ENCODE results near the gene SCRN3.
A peak's percentile ranks its signal among the peaks of the same experiment; 100 is the strongest.
"Not testable (repeated sequence)": the region's sequence is repeated elsewhere in the genome, so short reads cannot be mapped to it uniquely, and the experiment has no call there.

The SCRN3 gene, protein sequence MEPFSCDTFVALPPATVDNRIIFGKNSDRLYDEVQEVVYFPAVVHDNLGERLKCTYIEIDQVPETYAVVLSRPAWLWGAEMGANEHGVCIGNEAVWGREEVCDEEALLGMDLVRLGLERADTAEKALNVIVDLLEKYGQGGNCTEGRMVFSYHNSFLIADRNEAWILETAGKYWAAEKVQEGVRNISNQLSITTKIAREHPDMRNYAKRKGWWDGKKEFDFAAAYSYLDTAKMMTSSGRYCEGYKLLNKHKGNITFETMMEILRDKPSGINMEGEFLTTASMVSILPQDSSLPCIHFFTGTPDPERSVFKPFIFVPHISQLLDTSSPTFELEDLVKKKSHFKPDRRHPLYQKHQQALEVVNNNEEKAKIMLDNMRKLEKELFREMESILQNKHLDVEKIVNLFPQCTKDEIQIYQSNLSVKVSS

DNA sequence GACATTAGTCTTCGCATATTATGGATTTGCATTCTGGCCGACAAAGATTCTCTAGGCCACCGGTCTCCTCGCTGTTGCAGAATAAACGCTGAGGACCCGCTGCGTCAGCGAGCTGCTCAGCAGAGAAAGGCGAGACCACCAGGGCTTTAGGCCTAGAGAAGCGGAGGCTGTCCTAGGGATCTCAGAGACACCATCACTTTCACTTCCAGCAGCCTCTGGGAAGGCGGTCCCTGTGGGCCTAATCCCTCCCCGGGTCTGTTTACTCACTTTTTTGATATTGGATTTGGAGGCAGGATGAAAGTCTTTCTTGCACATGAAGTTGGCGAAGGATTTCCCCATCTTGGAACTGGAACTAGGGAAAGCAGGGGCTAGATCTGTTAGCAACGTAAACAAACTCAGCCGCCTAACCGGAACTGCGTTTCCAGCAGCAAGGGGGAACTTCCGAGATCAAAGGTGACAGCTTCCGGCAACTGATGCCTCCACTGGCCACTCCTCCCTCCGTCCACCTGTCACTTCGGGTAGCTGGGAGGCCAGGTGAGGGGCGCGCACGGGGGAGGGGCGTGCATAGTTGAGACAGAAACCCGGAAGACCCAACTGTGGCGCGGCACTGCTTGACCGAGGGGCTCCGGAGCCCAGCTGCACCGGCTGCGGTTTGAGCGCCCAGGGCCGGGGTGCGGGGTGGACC is at the start of gene SCRN3:
TSS of gene SCRN3 (plus strand) at position 447 of the 685 bp plus-strand sequence. CDS start 2,554 bp downstream, outside the sequence.
- DNase-seq = peak; percentile 91
- Mint-ChIP-seq H3K27ac (peak within 1 kb of the TSS; percentile 96), H3K4me3 (peak within 1 kb of the TSS; percentile 97), H3K9me3 (no peaks in the 10 kb centered on the region), H3K4me1 (peaks cover 33% of the 10 kb centered on the region), H3K36me3 (peaks cover 25% of the 10 kb centered on the region), H3K27me3 (no peaks in the 10 kb centered on the region)
- CTCF ChIA-PET = interaction anchor here (0.6 kb wide), 1 partner anchor 354 kb away, joined by 4 read pairs; no protein-coding TSS in a partner anchor

DNA sequence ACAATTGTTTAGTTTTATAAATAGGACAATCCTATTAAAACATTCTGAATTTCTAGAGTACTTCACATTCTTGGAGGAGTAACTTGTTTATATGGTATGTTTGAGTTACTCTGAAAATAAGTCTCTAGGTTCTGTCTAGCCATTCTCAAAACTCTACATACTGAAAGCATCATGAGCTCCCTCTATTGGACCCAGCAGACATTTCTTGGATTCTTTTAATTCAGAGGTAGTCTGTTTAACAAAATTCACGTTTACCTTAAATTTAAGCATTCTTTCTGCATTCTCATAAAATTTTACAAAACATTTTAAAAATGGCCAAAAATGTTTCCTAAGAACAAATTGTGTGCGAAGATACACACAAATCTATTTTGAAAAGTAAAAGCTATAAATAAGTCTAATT is 45.5 kb upstream of the SCRN3 start:
- H3K4me1 Mint-ChIP-seq = peaks cover 2% of the 10 kb centered on the region
- DNase-seq = no peak
- H3K27me3 Mint-ChIP-seq = peaks cover 3% of the 10 kb centered on the region
- H3K9me3 Mint-ChIP-seq = no peaks in the 10 kb centered on the region
- H3K4me3 Mint-ChIP-seq = no peak overlapping the region
- CTCF ChIA-PET = interaction anchor here (0.7 to 2.0 kb wide), 3 partner anchors 9 to 197 kb away, joined by 4 to 5 read pairs (median 4); no protein-coding TSS in a partner anchor
- H3K27ac Mint-ChIP-seq = no peak overlapping the region
- H3K36me3 Mint-ChIP-seq = peaks cover 19% of the 10 kb centered on the region

DNA sequence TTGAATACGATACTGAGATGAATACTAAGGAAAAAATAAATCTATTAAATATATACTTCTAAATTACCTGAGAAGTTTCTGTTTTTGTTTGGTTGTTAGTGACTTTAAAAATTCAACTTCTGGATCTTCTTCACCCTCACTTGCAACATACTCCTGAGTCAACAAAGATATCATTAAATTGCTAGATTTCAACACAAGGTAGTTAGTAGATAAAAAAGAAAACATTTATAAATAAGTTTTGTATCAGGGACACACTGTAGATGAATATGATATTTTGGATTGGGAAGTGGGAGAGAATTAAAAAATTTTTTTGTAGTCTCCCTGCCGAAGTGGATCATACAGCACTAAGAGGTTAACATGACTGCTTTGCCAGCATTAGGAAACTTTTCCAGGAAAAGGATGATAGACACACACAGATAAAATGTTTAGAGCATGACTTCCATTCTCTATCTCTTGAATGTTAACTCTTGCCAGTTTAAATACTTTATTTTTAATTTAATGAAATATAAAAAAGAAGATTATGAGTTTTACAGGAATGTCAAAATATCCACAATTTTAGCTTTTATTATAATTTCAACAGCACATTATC is 44.8 kb upstream of the SCRN3 start:
- Mint-ChIP-seq H3K27me3 (no peaks in the 10 kb centered on the region), H3K9me3 (no peaks in the 10 kb centered on the region), H3K4me1 (no peaks in the 10 kb centered on the region), H3K4me3 (no peak overlapping the region), H3K36me3 (peaks cover 20% of the 10 kb centered on the region), H3K27ac (no peak overlapping the region)
- DNase-seq = no peak
- CTCF ChIA-PET = interaction anchor here (1.0 to 2.0 kb wide), 2 partner anchors 9 to 196 kb away, joined by 4 to 5 read pairs; no protein-coding TSS in a partner anchor

DNA sequence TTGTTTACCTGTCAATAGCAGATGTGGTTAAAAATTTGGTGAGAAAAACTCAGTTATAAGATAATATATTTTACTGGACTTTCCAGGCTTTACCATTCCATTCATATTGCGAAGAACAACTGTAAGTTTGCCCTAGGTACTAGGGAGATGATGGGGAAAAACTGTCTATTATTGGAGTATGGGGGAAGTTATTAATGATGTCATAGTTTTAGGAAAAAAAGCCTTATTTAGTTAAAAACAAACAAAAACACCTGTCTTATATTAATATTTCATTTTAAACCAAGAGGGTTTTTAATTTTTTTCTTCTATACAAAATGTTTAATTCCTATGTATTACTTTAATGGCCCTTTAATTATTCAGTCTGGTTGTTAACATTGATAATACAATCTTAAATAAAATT is 42.5 kb upstream of the SCRN3 start:
- CTCF ChIA-PET = no interaction called here
- H3K4me1 Mint-ChIP-seq = no peaks in the 10 kb centered on the region
- no peak overlapping the region for H3K27ac Mint-ChIP-seq
- peaks cover 15% of the 10 kb centered on the region for H3K36me3 Mint-ChIP-seq
- no peak overlapping the region for H3K4me3 Mint-ChIP-seq
- no peaks in the 10 kb centered on the region for H3K9me3 Mint-ChIP-seq
- DNase-seq = no peak
- no peaks in the 10 kb centered on the region for H3K27me3 Mint-ChIP-seq

DNA sequence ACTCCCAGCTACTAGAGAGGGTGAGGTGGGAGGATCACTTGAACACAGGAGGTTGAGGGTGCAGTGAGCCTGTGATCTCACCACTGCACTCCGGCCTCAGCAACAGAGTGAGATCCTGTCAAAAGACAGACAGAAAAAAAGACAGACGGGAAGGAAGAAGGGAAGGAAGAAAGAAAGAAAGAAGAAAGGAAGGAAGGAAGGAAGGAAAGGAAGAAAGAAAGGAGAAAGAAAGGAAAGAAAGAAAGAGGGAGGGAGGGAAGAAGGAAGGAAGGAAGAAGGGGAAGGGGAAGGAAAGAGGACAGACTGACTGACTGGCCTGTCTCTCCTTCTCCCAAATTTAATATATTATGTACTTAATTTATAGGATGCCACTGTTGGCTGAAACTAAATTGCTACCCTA is 39.2 kb upstream of the SCRN3 start:
- no peaks in the 10 kb centered on the region for H3K27me3 Mint-ChIP-seq
- no peak overlapping the region for H3K4me3 Mint-ChIP-seq
- CTCF ChIA-PET = no interaction called here
- H3K36me3 Mint-ChIP-seq = peaks cover 18% of the 10 kb centered on the region
- H3K4me1 Mint-ChIP-seq = no peaks in the 10 kb centered on the region
- H3K27ac Mint-ChIP-seq = no peak overlapping the region
- no peak for DNase-seq
- no peaks in the 10 kb centered on the region for H3K9me3 Mint-ChIP-seq

DNA sequence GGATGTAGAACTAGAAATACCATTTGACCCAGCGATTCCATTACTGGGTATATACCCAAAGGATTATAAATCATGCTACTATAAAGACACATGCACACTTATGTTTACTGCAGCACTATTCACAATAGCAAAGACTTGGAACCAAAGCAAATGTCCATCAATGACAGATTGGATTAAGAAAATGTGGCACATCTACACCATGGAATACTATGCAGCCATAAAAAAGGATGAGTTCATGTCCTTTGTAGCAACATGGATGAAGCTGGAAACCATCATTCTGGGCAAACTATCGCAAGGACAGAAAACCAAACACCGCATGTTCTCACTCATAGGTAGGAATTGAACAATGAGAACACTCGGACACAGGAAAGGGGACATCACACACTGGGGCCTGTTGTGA is 35.9 kb upstream of the SCRN3 start:
- H3K27ac Mint-ChIP-seq, DNase-seq, H3K27me3 Mint-ChIP-seq, H3K4me1 Mint-ChIP-seq, CTCF ChIA-PET, H3K4me3 Mint-ChIP-seq: not testable (repeated sequence)
- Mint-ChIP-seq H3K36me3 (peaks cover 38% of the 10 kb centered on the region), H3K9me3 (peaks cover 15% of the 10 kb centered on the region)

DNA sequence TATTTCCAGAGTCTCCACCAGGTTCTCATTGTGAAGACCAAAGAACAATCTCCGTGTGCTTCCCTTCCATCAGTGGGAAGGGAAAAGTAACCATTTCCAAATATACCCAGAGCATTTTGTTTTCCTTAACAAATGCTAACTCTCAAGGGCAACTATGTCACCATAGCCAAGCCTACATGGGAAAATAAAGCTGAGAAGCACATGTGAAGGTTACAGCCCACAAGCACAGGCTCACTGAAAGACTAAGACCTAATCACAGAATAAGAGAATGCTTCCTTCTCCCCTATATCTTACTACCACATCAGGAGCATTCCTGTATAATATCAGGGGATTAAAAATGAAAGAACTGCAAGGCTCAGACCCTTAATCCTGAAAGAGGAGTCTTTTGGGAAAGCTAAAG is 32.6 kb upstream of the SCRN3 start:
- CTCF ChIA-PET = no interaction called here
- H3K27me3 Mint-ChIP-seq = no peaks in the 10 kb centered on the region
- H3K9me3 Mint-ChIP-seq = peaks cover 25% of the 10 kb centered on the region
- no peak overlapping the region for H3K4me3 Mint-ChIP-seq
- no peak overlapping the region for H3K27ac Mint-ChIP-seq
- peaks cover 58% of the 10 kb centered on the region for H3K36me3 Mint-ChIP-seq
- DNase-seq = no peak
- H3K4me1 Mint-ChIP-seq = no peaks in the 10 kb centered on the region

DNA sequence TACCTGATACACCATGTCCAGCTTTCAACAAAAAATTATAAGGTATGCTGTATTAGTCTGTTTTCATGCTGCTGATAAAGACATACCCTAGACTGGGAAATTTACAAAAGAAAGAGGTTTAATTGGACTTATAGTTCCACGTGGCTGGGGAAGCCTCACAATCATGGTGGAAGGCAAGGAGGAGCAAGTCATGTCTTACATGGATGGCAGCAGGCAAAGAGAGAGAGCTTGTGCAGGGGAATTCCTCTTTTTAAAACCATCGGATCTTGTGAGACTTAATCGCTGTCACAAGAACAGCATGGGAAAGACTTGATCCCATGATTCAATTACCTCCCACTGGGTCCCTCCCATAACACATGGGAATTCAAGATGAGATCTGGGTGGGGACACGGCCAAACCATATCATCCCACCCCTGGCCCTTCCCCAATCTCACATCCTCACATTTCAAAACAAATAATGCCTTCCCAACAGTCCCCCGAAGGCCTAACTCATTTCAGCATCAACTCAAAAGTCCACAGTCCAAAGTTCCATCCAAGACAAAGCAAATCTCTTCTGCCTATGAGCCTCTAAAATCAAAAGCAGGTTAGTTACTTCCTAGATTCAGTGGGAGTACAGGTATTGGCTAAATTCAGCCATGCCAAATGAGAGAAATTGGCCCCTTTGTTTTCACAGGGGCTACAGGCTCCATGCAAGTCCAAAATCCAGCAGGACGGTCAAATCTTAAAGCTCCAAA is 31.9 kb upstream of the SCRN3 start:
- H3K27ac Mint-ChIP-seq, H3K4me1 Mint-ChIP-seq, H3K27me3 Mint-ChIP-seq, CTCF ChIA-PET, H3K4me3 Mint-ChIP-seq, DNase-seq: not testable (repeated sequence)
- H3K9me3 Mint-ChIP-seq = peaks cover 25% of the 10 kb centered on the region
- peaks cover 65% of the 10 kb centered on the region for H3K36me3 Mint-ChIP-seq

DNA sequence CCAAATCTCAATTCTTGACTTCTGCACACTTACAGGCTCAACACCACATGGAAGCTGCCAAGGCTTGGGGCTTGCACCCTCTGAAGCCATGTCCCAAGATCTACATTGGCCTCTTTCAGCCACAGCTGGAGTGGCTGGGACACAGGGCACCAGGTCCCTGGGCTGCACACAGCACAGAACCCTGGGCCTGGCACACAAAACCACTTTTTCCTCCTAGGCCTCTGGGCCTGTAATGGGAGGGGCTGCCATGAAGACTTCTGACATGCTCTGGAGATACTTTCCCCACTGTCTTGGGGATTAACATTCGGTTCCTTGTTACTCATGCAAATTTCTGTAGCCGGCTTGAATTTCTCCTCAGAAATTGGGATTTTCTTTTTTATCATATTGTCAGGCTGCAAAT is 30.9 kb upstream of the SCRN3 start:
- H3K4me3 Mint-ChIP-seq = no peak overlapping the region
- H3K36me3 Mint-ChIP-seq = peaks cover 68% of the 10 kb centered on the region
- H3K27ac Mint-ChIP-seq = no peak overlapping the region
- H3K9me3 Mint-ChIP-seq = peaks cover 25% of the 10 kb centered on the region
- no peaks in the 10 kb centered on the region for H3K4me1 Mint-ChIP-seq
- no peaks in the 10 kb centered on the region for H3K27me3 Mint-ChIP-seq
- DNase-seq = no peak
- CTCF ChIA-PET = no interaction called here

DNA sequence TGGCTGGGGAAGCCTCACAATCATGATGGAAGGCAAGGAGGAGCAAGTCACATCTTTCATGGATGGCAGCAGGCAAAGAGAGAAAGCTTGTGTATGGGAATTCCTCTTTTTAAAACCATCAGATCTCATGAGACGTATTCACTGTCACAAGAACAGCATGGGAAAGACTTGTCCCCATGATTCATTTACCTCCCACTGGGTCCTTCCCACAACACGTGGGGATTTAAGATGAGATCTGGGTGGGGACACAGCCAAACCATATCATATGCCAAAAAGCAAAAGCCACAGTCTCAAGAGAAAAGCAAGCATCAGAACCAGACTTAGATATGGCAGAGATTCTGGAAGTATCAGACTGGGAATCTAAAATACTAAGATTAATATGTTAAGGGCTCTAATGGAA is 30.0 kb upstream of the SCRN3 start:
- DNase-seq = no peak
- no peak overlapping the region for H3K27ac Mint-ChIP-seq
- H3K4me1 Mint-ChIP-seq = no peaks in the 10 kb centered on the region
- H3K9me3 Mint-ChIP-seq = peaks cover 25% of the 10 kb centered on the region
- H3K4me3 Mint-ChIP-seq = no peak overlapping the region
- no peaks in the 10 kb centered on the region for H3K27me3 Mint-ChIP-seq
- CTCF ChIA-PET = no interaction called here
- H3K36me3 Mint-ChIP-seq = peaks cover 65% of the 10 kb centered on the region

DNA sequence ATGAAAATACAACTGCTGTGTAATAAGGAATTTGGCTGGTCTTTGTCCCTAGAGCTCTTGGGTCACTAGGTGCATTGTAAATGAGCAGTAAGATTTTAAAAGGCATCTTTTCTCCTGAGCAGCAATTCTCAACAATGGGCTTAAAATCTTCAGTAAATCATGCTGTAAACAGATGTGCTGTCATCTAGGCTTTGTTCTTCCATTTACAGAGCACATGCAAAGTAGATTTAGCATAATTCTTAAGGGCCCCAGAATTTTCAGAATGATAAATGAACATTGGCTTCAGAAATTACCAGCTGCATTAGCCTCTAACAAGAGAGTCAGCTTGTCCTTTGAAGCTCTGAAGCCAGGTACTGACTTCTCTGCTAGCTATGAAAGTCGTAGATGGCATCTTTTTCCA is 26.8 kb upstream of the SCRN3 start:
- no peaks in the 10 kb centered on the region for H3K4me1 Mint-ChIP-seq
- H3K4me3 Mint-ChIP-seq = no peak overlapping the region
- no peaks in the 10 kb centered on the region for H3K27me3 Mint-ChIP-seq
- H3K9me3 Mint-ChIP-seq = peaks cover 18% of the 10 kb centered on the region
- peaks cover 58% of the 10 kb centered on the region for H3K36me3 Mint-ChIP-seq
- DNase-seq = no peak
- no peak overlapping the region for H3K27ac Mint-ChIP-seq
- CTCF ChIA-PET = interaction anchor here (1.0 kb wide), 1 partner anchor 11 kb away, joined by 4 read pairs; no protein-coding TSS in a partner anchor

DNA sequence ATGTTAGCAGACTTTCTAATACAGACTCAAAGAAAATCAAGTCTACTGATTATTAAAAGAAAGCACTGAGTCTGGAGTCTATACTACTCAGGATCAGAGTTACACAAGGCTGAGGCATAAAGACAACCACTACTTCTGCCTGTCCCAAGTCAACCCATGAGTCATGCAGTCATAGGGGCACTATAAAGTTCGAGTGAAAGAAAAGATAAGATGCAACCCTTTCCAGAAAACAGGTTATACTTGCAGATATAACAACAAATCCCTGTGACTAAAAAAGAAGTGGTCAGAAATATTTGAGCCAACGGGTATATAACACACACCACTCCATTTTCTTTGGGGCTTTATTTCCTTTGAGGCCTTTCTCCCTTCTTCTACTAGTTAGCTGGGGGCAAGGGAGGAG is 18.6 kb upstream of the SCRN3 start:
- Mint-ChIP-seq H3K27ac (no peak overlapping the region), H3K27me3 (no peaks in the 10 kb centered on the region), H3K4me1 (no peaks in the 10 kb centered on the region), H3K4me3 (no peak overlapping the region), H3K36me3 (peaks cover 40% of the 10 kb centered on the region), H3K9me3 (no peaks in the 10 kb centered on the region)
- DNase-seq = no peak
- CTCF ChIA-PET = no interaction called here

DNA sequence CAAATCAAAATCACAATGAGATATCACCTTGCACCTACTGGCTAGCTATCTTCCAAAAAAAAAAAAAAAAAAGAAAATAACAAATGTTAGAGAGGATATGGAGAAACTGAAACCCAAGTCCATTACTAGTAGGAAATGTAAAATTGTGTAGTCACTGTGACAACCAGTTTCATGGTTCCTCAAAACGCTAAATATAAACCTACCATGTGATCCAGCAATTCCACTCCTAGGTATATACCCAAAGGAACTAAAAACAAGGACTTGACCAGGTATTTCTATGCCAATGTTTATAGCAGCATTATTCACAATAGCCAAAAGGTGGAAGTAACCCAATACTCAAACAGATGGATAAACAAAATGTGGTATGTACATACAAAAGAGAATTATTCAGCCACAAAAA is 11.7 kb upstream of the SCRN3 start:
- Mint-ChIP-seq H3K4me1 (no peaks in the 10 kb centered on the region), H3K9me3 (no peaks in the 10 kb centered on the region), H3K36me3 (peaks cover 24% of the 10 kb centered on the region), H3K27me3 (no peaks in the 10 kb centered on the region), H3K4me3 (no peak overlapping the region), H3K27ac (no peak overlapping the region)
- no peak for DNase-seq
- CTCF ChIA-PET = no interaction called here

DNA sequence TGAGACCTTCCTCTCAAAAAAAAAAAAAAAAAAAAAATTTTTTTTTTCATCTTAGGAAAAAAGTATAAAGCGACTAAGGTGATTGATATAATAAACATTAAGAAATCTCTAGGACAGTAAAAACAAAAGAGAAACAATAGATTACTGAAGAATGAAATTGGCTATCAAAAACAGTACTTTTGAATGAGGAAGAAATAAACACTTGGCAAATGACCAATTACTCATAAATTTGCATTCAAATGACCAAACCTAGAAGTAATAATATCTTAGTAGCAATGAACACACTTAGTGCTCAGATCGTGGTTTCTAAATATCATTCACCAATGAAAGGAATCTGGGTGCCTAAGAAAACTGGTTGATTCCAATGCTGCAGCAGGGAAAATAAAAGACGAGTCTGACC is 10.3 kb upstream of the SCRN3 start:
- H3K4me1 Mint-ChIP-seq = no peaks in the 10 kb centered on the region
- H3K27me3 Mint-ChIP-seq = no peaks in the 10 kb centered on the region
- DNase-seq = no peak
- H3K27ac Mint-ChIP-seq = no peak overlapping the region
- H3K4me3 Mint-ChIP-seq = no peak overlapping the region
- CTCF ChIA-PET = interaction anchor here (0.7 kb wide), 2 partner anchors 52 to 605 kb away, joined by 3 read pairs; no protein-coding TSS in a partner anchor
- H3K9me3 Mint-ChIP-seq = no peaks in the 10 kb centered on the region
- peaks cover 20% of the 10 kb centered on the region for H3K36me3 Mint-ChIP-seq
